ENCODE results near the gene MPND. TPM values are rescaled to one million over a fixed set of nuclear protein-coding genes. Genes with fewer than 3 reads are reported as not detected.

Gene MPND
- total RNA-seq, 5 donors from 2014 or later (not counting 1 experiment from before 2014, with no cell fraction given) = 10.7 to 27.3 (median 22.6) TPM

- DNase-seq (peak; percentile 95 to 100 (median 99)), ATAC-seq (replicated peaks in 1 of 4) (peak; percentile 88 to 91 (median 89))
- Mint-ChIP-seq H3K4me3 (peak within 1 kb of the TSS; percentile 80 to 89 (median 85)), H3K9me3 (no peaks in the 10 kb centered on the region), H3K36me3 (peaks cover 3% of the 10 kb centered on the region), H3K27ac (peak within 1 kb of the TSS; percentile 87 to 92), H3K4me1 (peaks cover 45 to 60% (median 49%) of the 10 kb centered on the region in 3 donors), H3K27me3 (no peaks in the 10 kb centered on the region)
- Histone ChIP-seq H3K9me3 (no peaks in the 10 kb centered on the region), H3K27ac (ENCODE audit: low read length) (peak within 1 kb of the TSS; percentile 94), H3K4me1 (ENCODE audit: control insufficient read depth in 1 of 2, extremely low read depth in 1 of 2, insufficient read depth in 2 of 2, low read length in 2 of 2) (peaks cover 23 to 49% of the 10 kb centered on the region in 2 experiments), H3K27me3 (replicated peaks in 1 of 2; ENCODE audit: control insufficient read depth in 2 of 2, extremely low read depth in 1 of 2, insufficient read depth in 2 of 2, low read length in 1 of 2) (no peaks in the 10 kb centered on the region), H3K4me3 (ENCODE audit: control insufficient read depth in 1 of 2, extremely low read depth in 1 of 2, low read length in 1 of 2) (peak within 1 kb of the TSS; percentile 54 to 84), H3K36me3 (ENCODE audit: control insufficient read depth in 2 of 2, extremely low read depth in 1 of 2, insufficient read depth in 1 of 2, low read length in 1 of 2) (peaks cover 0 to 1% of the 10 kb centered on the region in 2 donors)
- ChIA-PET CTCF (interaction anchor here in 1 of 2 donors (0.5 to 1.5 kb wide), 15 partner anchors 22 to 1452 kb away, joined by 3 to 18 read pairs (median 5); partner anchors contain the start of genes FEM1A, MPND and YJU2), POLR2A (interaction anchor here (0.5 to 1.3 kb wide), 9 partner anchors 16 to 895 kb away, joined by 3 to 14 read pairs (median 5); partner anchors contain the start of gene HDGFL2 (in 1 of the 2))
- WGBS (ENCODE audit: insufficient coverage) = under 1% methylated on average over 77 of the region's 84 CpGs
Measured at GRCh38 chr19:4402171-4403004, 59.0 kb downstream of the MPND start, which contains the start of gene CHAF1A. Gene CHAF1A, plus strand, starts transcription at chr19:4402640. Its CDS starts 123 bp downstream, at chr19:4402763.

- ChIA-PET POLR2A (interaction anchor here in 1 of 2 donors (1.3 kb wide), 1 partner anchor 68 kb away, joined by 5 read pairs; the partner anchor contains the start of gene HDGFL2), CTCF (interaction anchor here in 1 of 2 donors (1.3 to 1.5 kb wide), 2 partner anchors 60 to 156 kb away, joined by 5 to 18 read pairs; partner anchors contain the start of genes MPND and YJU2)
- H3K27me3 ChIP-seq (replicated peaks in 1 of 2; ENCODE audit: control insufficient read depth in 2 of 2, extremely low read depth in 1 of 2, insufficient read depth in 2 of 2, low read length in 1 of 2) = no peaks in the 10 kb centered on the region
- no peaks in the 10 kb centered on the region for H3K9me3 Mint-ChIP-seq
- H3K27me3 Mint-ChIP-seq = no peaks in the 10 kb centered on the region
- H3K27ac ChIP-seq (ENCODE audit: low read length) = peak overlapping the region; percentile 40
- H3K4me1 ChIP-seq (ENCODE audit: control insufficient read depth in 1 of 2, extremely low read depth in 1 of 2, insufficient read depth in 2 of 2, low read length in 2 of 2) = peaks cover 21 to 41% of the 10 kb centered on the region in 2 experiments
- H3K27ac Mint-ChIP-seq = peak overlapping the region; percentile 46 to 68
- peak overlapping the region; percentile 54 to 84 for H3K4me3 ChIP-seq (ENCODE audit: control insufficient read depth in 1 of 2, extremely low read depth in 1 of 2, low read length in 1 of 2)
- no peak for DNase-seq
- H3K36me3 Mint-ChIP-seq = peaks cover 3% of the 10 kb centered on the region
- peak overlapping the region; percentile 80 to 89 (median 85) for H3K4me3 Mint-ChIP-seq
- H3K4me1 Mint-ChIP-seq = peaks cover 42 to 52% (median 43%) of the 10 kb centered on the region in 3 donors
- WGBS (ENCODE audit: insufficient coverage) = 7% methylated on average over 29 of the region's 32 CpGs
- no peak for ATAC-seq (replicated peaks in 1 of 4)
- no peaks in the 10 kb centered on the region for H3K9me3 ChIP-seq
- no peaks in the 10 kb centered on the region for H3K36me3 ChIP-seq (ENCODE audit: control insufficient read depth in 2 of 2, extremely low read depth in 1 of 2, insufficient read depth in 1 of 2, low read length in 1 of 2)
Measured at GRCh38 chr19:4403005-4403761, 59.8 kb downstream of the MPND start.

- H3K4me1 ChIP-seq (ENCODE audit: control insufficient read depth in 1 of 2, extremely low read depth in 1 of 2, insufficient read depth in 2 of 2, low read length in 2 of 2) = peaks cover 15 to 21% of the 10 kb centered on the region in 2 experiments
- peaks cover 4 to 6% of the 10 kb centered on the region in 2 donors for H3K36me3 ChIP-seq (ENCODE audit: control insufficient read depth in 2 of 2, extremely low read depth in 1 of 2, insufficient read depth in 1 of 2, low read length in 1 of 2)
- 88% methylated on average over 3 of the region's 8 CpGs for WGBS (ENCODE audit: insufficient coverage)
- no peak for ATAC-seq (replicated peaks in 1 of 4)
- H3K27me3 ChIP-seq (replicated peaks in 1 of 2; ENCODE audit: control insufficient read depth in 2 of 2, extremely low read depth in 1 of 2, insufficient read depth in 2 of 2, low read length in 1 of 2) = no peaks in the 10 kb centered on the region
- no peak overlapping the region for H3K27ac ChIP-seq (ENCODE audit: low read length)
- Mint-ChIP-seq H3K4me3 (no peak overlapping the region), H3K27ac (no peak overlapping the region), H3K27me3 (no peaks in the 10 kb centered on the region), H3K36me3 (peaks cover 3% of the 10 kb centered on the region), H3K4me1 (peaks cover 22 to 32% (median 22%) of the 10 kb centered on the region in 3 donors), H3K9me3 (no peaks in the 10 kb centered on the region)
- no peaks in the 10 kb centered on the region for H3K9me3 ChIP-seq
- CTCF ChIA-PET = no interaction called here
- no peak overlapping the region for H3K4me3 ChIP-seq (ENCODE audit: control insufficient read depth in 1 of 2, extremely low read depth in 1 of 2, low read length in 1 of 2)
- POLR2A ChIA-PET = no interaction called here
- DNase-seq = no peak
Measured at GRCh38 chr19:4405977-4406376, 62.6 kb downstream of the MPND start.

- Histone ChIP-seq H3K27me3 (replicated peaks in 1 of 2; ENCODE audit: control insufficient read depth in 2 of 2, extremely low read depth in 1 of 2, insufficient read depth in 2 of 2, low read length in 1 of 2) (no peaks in the 10 kb centered on the region), H3K9me3 (no peaks in the 10 kb centered on the region), H3K27ac (ENCODE audit: low read length) (no peak overlapping the region), H3K36me3 (ENCODE audit: control insufficient read depth in 2 of 2, extremely low read depth in 1 of 2, insufficient read depth in 1 of 2, low read length in 1 of 2) (peaks cover 4 to 6% of the 10 kb centered on the region in 2 donors), H3K4me3 (ENCODE audit: control insufficient read depth in 1 of 2, extremely low read depth in 1 of 2, low read length in 1 of 2) (no peak overlapping the region), H3K4me1 (ENCODE audit: control insufficient read depth in 1 of 2, extremely low read depth in 1 of 2, insufficient read depth in 2 of 2, low read length in 2 of 2) (peaks cover 10 to 15% of the 10 kb centered on the region in 2 experiments)
- ChIA-PET POLR2A (no interaction called here), CTCF (no interaction called here)
- Mint-ChIP-seq H3K4me3 (no peak overlapping the region), H3K36me3 (peaks cover 3% of the 10 kb centered on the region), H3K27ac (no peak overlapping the region), H3K9me3 (no peaks in the 10 kb centered on the region), H3K27me3 (no peaks in the 10 kb centered on the region), H3K4me1 (peaks cover 15 to 25% (median 16%) of the 10 kb centered on the region in 3 donors)
- 97% methylated on average over 5 of the region's 7 CpGs for WGBS (ENCODE audit: insufficient coverage)
- no peak for DNase-seq
- ATAC-seq (replicated peaks in 1 of 4) = no peak
Measured at GRCh38 chr19:4406626-4407025, 63.3 kb downstream of the MPND start.

- POLR2A ChIA-PET = no interaction called here
- Mint-ChIP-seq H3K4me3 (no peak overlapping the region), H3K9me3 (no peaks in the 10 kb centered on the region), H3K36me3 (peaks cover 5% of the 10 kb centered on the region), H3K4me1 (peaks cover 0 to 6% (median under 1%) of the 10 kb centered on the region in 3 donors), H3K27ac (no peak overlapping the region), H3K27me3 (no peaks in the 10 kb centered on the region)
- Histone ChIP-seq H3K27me3 (replicated peaks in 1 of 2; ENCODE audit: control insufficient read depth in 2 of 2, extremely low read depth in 1 of 2, insufficient read depth in 2 of 2, low read length in 1 of 2) (no peaks in the 10 kb centered on the region), H3K4me3 (ENCODE audit: control insufficient read depth in 1 of 2, extremely low read depth in 1 of 2, low read length in 1 of 2) (no peak overlapping the region), H3K27ac (ENCODE audit: low read length) (no peak overlapping the region), H3K9me3 (no peaks in the 10 kb centered on the region), H3K4me1 (ENCODE audit: control insufficient read depth in 1 of 2, extremely low read depth in 1 of 2, insufficient read depth in 2 of 2, low read length in 2 of 2) (no peaks in the 10 kb centered on the region), H3K36me3 (ENCODE audit: control insufficient read depth in 2 of 2, extremely low read depth in 1 of 2, insufficient read depth in 1 of 2, low read length in 1 of 2) (peaks cover 6 to 8% of the 10 kb centered on the region in 2 donors)
- no peak for ATAC-seq (replicated peaks in 1 of 4)
- DNase-seq = no peak
- CTCF ChIA-PET = interaction anchor here in 1 of 2 donors (0.5 kb wide), 1 partner anchor 1243 kb away, joined by 3 read pairs; no protein-coding TSS in a partner anchor
- 99% methylated on average over 15 of the region's 23 CpGs for WGBS (ENCODE audit: insufficient coverage)
Measured at GRCh38 chr19:4409123-4409933, 66.0 kb downstream of the MPND start.
